Measurements from ENCODE around the gene CHSY3.

The CHSY3 gene

GRCh38 chr5:129904102-129904666 is at the start of gene CHSY3 (continued):
- TF ChIP-seq, protein P1, sequence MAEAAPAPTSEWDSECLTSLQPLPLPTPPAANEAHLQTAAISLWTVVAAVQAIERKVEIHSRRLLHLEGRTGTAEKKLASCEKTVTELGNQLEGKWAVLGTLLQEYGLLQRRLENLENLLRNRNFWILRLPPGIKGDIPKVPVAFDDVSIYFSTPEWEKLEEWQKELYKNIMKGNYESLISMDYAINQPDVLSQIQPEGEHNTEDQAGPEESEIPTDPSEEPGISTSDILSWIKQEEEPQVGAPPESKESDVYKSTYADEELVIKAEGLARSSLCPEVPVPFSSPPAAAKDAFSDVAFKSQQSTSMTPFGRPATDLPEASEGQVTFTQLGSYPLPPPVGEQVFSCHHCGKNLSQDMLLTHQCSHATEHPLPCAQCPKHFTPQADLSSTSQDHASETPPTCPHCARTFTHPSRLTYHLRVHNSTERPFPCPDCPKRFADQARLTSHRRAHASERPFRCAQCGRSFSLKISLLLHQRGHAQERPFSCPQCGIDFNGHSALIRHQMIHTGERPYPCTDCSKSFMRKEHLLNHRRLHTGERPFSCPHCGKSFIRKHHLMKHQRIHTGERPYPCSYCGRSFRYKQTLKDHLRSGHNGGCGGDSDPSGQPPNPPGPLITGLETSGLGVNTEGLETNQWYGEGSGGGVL (tag by site-specific recombination; IDR thresholded peaks at IDR 0.05) = peak; percentile 80
- TF ChIP-seq, protein P2, sequence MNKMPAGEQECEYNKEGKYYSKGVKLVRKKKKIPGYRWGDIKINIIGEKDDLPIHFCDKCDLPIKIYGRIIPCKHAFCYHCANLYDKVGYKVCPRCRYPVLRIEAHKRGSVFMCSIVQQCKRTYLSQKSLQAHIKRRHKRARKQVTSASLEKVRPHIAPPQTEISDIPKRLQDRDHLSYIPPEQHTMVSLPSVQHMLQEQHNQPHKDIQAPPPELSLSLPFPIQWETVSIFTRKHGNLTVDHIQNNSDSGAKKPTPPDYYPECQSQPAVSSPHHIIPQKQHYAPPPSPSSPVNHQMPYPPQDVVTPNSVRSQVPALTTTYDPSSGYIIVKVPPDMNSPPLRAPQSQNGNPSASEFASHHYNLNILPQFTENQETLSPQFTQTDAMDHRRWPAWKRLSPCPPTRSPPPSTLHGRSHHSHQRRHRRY (tag by site-specific recombination; IDR thresholded peaks at IDR 0.05) = no peak
- TF ChIP-seq ZNF184 (tag by site-specific recombination; IDR thresholded peaks at IDR 0.05) (no peak), KLF10 (tag by site-specific recombination; IDR thresholded peaks at IDR 0.05) (no peak), ZNF24 (tag by site-specific recombination; IDR thresholded peaks at IDR 0.05) (no peak), ZNF140 (tag by site-specific recombination; IDR thresholded peaks at IDR 0.05) (no peak), PRDM4 (tag by site-specific recombination; IDR thresholded peaks at IDR 0.05) (no peak), ZNF510 (tag by site-specific recombination; IDR thresholded peaks at IDR 0.05; ENCODE audit: insufficient replicate concordance) (no peak), ZNF155 (tag by site-specific recombination; IDR thresholded peaks at IDR 0.05) (no peak), WT1 (tag by site-specific recombination; IDR thresholded peaks at IDR 0.05) (0 out of 2 replicates have a peak, but pooled peaks have one; percentile 9), ZNF776 (tag by site-specific recombination; IDR thresholded peaks at IDR 0.05; ENCODE audit: borderline replicate concordance) (no peak), PRDM2 (tag by site-specific recombination; IDR thresholded peaks at IDR 0.05; ENCODE audit: borderline replicate concordance) (0 out of 2 replicates have a peak, but pooled peaks have one; percentile 75), ZBTB6 (tag by site-specific recombination; IDR thresholded peaks at IDR 0.05) (no peak), ZNF596 (tag by site-specific recombination; IDR thresholded peaks at IDR 0.05) (no peak), ZNF214 (tag by site-specific recombination; IDR thresholded peaks at IDR 0.05; ENCODE audit: borderline replicate concordance) (no peak), ZNF138 (tag by site-specific recombination; IDR thresholded peaks at IDR 0.05; ENCODE audit: borderline replicate concordance) (no peak)
- TF ChIP-seq, protein P3, sequence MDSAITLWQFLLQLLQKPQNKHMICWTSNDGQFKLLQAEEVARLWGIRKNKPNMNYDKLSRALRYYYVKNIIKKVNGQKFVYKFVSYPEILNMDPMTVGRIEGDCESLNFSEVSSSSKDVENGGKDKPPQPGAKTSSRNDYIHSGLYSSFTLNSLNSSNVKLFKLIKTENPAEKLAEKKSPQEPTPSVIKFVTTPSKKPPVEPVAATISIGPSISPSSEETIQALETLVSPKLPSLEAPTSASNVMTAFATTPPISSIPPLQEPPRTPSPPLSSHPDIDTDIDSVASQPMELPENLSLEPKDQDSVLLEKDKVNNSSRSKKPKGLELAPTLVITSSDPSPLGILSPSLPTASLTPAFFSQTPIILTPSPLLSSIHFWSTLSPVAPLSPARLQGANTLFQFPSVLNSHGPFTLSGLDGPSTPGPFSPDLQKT (IDR thresholded peaks at IDR 0.05; ENCODE audit: borderline replicate concordance, low read depth, low read length) = no peak
- TF ChIP-seq, protein P4, sequence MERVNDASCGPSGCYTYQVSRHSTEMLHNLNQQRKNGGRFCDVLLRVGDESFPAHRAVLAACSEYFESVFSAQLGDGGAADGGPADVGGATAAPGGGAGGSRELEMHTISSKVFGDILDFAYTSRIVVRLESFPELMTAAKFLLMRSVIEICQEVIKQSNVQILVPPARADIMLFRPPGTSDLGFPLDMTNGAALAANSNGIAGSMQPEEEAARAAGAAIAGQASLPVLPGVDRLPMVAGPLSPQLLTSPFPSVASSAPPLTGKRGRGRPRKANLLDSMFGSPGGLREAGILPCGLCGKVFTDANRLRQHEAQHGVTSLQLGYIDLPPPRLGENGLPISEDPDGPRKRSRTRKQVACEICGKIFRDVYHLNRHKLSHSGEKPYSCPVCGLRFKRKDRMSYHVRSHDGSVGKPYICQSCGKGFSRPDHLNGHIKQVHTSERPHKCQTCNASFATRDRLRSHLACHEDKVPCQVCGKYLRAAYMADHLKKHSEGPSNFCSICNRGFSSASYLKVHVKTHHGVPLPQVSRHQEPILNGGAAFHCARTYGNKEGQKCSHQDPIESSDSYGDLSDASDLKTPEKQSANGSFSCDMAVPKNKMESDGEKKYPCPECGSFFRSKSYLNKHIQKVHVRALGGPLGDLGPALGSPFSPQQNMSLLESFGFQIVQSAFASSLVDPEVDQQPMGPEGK (tag by site-specific recombination; IDR thresholded peaks at IDR 0.05) = peak; percentile 87
- TF ChIP-seq, protein P5, sequence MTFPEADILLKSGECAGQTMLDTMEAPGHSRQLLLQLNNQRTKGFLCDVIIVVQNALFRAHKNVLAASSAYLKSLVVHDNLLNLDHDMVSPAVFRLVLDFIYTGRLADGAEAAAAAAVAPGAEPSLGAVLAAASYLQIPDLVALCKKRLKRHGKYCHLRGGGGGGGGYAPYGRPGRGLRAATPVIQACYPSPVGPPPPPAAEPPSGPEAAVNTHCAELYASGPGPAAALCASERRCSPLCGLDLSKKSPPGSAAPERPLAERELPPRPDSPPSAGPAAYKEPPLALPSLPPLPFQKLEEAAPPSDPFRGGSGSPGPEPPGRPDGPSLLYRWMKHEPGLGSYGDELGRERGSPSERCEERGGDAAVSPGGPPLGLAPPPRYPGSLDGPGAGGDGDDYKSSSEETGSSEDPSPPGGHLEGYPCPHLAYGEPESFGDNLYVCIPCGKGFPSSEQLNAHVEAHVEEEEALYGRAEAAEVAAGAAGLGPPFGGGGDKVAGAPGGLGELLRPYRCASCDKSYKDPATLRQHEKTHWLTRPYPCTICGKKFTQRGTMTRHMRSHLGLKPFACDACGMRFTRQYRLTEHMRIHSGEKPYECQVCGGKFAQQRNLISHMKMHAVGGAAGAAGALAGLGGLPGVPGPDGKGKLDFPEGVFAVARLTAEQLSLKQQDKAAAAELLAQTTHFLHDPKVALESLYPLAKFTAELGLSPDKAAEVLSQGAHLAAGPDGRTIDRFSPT (tag by site-specific recombination; IDR thresholded peaks at IDR 0.05) = peak; percentile 79

Data from HEK293 (cell line).